HG02642 (cell line): Measurements from ENCODE around the gene CACNA2D3.

Source experiments
- ATAC-seq: cut with Tn5 transposase; IDR thresholded peaks from one replicate; pipeline ENCODE4 v1.9.1; 2021; ENCODE audit warnings: mild to moderate bottlenecking; ENCODE audit not compliant: unreplicated experiment, poor library complexity

CACNA2D3 gene

DNA sequence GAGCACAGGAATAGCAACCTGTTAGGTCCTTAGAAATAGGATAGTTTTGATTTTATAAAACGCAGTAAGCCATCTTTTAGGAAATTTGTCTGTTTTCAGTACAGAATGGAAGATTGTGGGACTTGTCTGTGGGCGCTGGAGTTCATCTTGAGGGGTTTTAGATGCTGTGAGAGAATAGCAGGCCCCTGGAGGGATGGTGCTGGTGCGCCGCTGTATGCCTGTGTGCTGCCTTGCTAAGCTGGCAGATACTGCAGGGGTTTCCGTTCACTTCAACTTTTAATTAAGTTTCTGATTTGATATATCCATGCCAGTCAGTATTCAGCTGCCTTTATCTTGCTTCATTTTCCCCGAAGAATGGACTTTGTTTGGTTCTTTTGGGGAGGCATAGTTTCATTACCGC, 4.2 kb downstream of the CACNA2D3 start:
- no peak for ATAC-seq

GRCh38 chr3:54127499-54128056, 5.2 kb downstream of the CACNA2D3 start:
- ATAC-seq = no peak

- no peak for ATAC-seq
Measured at GRCh38 chr3:54131026-54131605, 8.8 kb downstream of the CACNA2D3 start.

DNA sequence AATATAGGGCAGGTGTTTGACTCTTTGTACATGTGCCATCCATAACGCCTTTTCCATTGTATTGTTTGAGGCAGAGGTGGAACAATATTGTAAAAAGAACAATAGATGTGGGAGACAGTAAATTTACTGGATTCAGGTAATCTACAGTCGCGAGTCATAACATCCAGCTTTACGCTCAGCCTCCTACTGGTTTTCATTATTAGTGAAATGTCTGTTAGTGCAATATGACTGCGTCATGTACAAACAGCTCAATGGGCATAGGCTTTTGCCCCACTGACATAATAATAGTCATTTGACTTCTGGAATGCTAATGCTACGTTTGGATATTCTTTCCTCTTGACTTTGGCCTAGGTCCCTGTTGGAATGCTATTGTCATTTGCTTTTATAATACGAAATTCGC, 9.5 kb downstream of the CACNA2D3 start:
- no peak for ATAC-seq

- ATAC-seq = no peak
Measured at GRCh38 chr3:54132685-54133084, 10.3 kb downstream of the CACNA2D3 start.

DNA sequence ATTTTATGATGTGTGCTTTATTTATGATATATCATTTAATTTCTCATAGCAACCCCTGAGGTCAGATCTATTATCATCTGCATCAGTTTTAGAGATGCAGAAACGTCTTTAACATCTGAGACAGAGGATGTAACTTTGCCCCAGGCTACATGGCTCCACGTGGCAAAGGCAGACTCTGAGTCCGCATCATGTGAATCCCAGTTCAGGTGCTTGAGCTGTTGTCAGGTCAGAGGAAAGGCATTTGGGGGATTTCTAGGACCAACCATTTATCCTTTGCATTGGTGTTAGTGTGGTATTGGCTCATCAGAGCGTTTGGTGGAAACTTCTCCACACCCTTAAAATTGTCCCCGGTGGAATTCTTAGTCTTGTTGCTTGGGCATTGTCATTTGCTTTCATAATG, 10.8 kb downstream of the CACNA2D3 start:
- no peak for ATAC-seq

DNA sequence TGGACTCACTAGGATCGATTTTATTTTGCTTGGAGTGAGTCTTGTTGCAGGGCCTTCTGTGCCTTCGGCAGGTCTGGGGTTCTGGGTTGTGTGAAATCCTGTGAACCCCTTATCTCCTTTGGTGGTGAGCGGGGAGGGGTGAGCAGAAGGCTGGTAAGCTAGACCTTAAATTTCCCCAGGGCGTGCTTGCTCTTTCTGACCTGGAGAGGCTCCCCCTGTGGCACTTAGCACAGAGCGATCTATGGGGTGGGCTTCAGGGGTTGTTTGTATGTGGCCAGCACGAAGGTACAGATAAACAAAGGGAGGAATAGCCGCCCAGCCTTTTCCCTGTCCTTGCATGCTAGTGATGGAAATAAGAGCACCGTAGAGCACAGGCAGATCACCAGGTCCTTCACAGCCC, 11.8 kb downstream of the CACNA2D3 start:
- no peak for ATAC-seq

- ATAC-seq = no peak
Measured at GRCh38 chr3:54134713-54135112, 12.4 kb downstream of the CACNA2D3 start.

DNA sequence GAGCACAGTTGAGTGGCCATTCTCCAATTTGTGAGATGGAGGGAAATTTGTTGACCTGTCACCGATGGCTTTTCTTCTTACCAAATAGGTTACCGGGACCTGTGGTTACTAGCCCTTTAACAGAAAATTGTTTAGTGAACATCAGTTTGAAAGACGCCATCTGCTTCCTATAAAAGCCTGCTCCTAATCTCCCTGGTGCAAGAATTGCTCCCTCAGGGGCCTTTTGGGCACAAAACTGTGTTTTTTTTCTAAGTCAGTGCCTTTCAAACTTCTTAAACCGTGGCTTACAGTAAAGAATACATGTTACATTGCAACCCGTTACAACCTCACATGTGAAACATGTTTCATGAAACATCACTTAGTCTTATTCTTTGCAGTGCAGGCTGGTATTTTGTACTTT, 15.0 kb downstream of the CACNA2D3 start:
- no peak for ATAC-seq

GRCh38 chr3:54138937-54139547, 16.7 kb downstream of the CACNA2D3 start:
- no peak for ATAC-seq

- ATAC-seq = no peak
Measured at GRCh38 chr3:54139630-54140029, 17.3 kb downstream of the CACNA2D3 start.

DNA sequence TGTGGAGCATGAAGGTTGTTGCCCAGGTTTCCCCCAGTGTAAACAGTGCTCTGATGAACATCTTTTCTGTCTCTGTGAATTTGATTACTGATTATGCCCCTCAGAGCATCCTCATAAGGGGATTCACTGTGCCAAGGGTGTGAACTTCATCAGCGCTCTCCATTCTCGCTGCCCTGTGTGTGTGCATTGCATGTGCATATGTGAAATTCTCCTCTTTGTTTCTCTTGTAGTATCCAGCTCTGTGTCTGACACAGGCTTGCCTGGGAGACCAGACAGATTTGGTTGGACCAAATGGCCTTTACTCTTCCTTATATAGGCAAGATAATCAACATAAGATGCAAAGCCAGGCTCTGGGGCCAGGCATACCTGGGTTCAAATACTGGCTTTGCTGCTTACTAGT, 21.9 kb downstream of the CACNA2D3 start:
- no peak for ATAC-seq

DNA sequence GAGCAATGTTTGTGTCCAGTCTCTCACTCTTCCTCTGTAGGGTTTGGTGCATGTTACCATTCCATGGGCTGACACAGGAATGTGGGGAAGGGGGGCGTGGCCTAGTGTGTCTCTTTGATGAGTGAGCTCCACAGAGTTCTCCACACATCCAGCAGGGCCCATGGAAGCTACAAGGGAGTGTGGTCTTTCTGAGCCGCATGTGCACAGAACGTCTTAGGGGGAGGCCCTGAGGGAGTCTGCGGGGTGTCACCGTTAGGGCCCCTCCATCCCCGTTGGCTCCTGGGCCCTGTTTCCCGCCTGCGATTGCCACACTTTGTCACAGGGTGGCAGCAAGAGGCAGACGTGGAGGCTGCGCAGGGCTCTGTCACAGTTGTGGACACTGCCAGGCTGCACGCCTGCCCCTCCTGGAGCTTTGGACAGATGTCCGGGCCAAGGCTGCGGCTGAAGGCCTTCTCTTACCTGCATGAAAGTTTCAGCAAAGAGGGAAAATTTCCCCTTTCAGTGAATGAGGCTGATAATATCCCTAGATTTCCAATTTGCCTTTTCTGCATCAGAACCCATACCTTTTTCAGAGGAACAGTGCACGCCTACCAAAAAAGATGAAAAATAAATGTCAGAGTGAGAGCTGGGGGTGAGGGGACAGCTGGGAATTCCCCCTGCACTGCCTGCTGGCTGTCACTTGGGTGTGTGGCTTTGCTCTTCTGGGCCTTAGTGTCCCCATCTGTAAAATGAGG, 24.3 kb downstream of the CACNA2D3 start:
- ATAC-seq = no peak

DNA sequence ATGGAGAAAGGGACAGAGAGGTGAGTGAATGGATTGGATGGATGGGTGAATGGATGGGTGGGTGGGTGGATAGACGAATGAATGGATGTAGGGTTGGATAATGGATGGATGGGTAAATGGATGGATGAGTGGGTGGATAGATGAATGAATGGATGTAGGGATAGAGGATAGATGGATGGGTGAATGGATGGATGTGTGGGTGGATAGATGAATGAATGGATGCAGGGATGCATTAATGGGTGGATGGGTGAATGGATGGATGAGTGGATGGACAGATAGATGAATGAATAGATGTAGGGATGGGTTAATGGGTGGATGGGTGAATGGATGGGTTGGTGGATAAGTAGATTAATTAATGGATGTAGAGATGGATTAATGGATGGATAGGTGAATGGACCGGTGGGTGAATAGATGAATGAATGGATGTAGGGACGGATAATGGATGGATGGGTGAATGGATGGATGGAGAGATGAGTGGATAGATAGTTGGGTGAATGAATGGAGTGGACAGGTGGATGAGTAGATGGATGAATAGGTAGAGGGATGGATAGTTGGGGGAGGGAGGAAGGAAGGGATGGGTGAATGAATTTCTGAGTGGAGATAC, 28.6 kb downstream of the CACNA2D3 start:
- ATAC-seq = no peak

DNA sequence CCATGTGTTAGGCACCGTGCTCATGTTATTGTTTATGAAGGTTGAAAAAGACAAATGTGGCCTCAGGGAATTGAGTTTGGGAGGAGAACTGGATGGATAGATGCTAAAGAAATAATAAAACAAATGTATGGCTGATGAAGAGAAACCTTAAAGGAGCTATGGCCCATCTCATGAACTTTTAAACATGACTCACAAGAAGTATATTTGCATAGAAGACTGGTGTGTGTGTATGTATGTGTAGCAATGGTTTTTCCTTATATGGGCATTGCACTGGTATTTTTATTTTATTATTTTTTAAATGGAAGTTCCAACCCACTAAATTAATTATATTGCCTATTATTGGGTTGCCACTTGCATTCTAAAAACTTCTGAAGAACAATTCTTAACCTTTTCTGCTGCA, 31.1 kb downstream of the CACNA2D3 start:
- ATAC-seq = no peak

DNA sequence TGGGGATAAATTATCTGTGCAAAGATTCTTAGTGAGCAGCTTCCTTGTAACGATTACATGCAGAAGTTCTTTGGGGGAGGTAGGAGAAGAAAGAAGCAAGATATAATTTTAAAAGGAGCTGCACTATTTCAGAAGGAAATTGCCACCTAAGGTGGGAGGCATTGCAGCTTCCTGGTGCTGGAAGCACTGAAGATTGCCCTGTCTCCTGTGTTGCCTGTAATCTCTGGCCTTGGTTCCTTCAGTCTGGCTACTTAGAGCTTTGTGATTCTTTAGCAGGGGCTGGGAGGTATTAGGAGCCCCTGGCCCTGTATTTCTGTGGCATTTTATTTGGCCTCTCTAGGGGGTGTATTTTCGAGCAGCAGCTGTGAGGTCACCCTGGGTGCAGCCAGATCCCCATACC, 35.5 kb downstream of the CACNA2D3 start:
- ATAC-seq = no peak

DNA sequence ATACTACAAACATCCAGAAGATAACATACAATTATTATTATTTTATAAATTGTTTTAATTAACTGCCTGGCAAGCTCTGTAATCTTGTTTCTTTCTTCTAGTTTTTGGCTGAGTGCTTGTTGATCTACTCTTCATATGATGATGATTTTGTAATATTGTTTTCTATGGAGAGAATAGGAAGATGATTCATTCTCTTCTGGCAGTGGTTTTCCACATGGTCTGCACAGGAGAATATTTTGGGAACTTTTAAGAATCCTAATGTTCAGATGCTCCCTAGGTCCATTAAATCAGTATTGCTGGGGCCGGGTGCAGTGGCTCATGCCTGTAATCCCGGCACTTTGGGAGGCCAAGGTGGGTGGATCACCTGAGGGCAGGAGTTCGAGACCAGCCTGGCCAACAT, 37.6 kb downstream of the CACNA2D3 start:
- ATAC-seq = no peak

- ATAC-seq = no peak
Measured at GRCh38 chr3:54163441-54163840, 41.1 kb downstream of the CACNA2D3 start.

GRCh38 chr3:54164192-54164975, 42.0 kb downstream of the CACNA2D3 start:
- ATAC-seq = no peak

GRCh38 chr3:54165865-54166264, 43.5 kb downstream of the CACNA2D3 start:
- ATAC-seq = no peak
